ENCODE measurements around the gene BICD1.

BICD1 gene

DNA sequence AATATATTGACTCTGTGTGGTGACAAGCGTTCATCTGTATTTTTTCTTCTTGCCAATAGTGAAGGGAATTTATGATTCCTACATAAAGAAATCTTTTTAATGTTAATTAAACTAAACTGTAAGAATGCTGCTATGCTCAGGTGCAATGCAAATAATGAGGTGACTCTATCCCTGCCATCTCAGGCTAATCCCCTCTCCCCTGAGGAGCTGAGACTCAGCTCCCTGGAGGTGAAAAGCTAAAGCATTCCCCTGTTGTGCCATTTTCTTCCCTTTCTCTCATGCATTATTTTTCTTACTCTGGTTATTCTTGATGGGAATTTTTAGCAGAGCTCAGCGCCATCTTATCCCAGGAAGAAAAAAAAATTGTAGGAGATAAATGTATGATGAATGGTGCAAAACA lies 178.8 kb downstream of the BICD1 start:
- H3K4me3 ChIP-seq (ENCODE audit: low read depth, low read length): no peak overlapping the region
- DNase-seq (ENCODE audit: low read depth): no peak
- no peak for TF ChIP-seq CTCF (conservative IDR thresholded peaks at IDR 0.05; ENCODE audit: low read depth, low read length)

GRCh38 chr12:32290411-32290810 lies 183.8 kb downstream of the BICD1 start:
- DNase-seq (ENCODE audit: low read depth): peak; percentile 51
- no peak for TF ChIP-seq CTCF (conservative IDR thresholded peaks at IDR 0.05; ENCODE audit: low read depth, low read length)
- H3K4me3 ChIP-seq (ENCODE audit: low read depth, low read length): no peak overlapping the region

GRCh38 chr12:32292151-32292550 lies 185.5 kb downstream of the BICD1 start:
- DNase-seq (ENCODE audit: low read depth): no peak
- TF ChIP-seq CTCF (conservative IDR thresholded peaks at IDR 0.05; ENCODE audit: low read depth, low read length): no peak
- no peak overlapping the region for H3K4me3 ChIP-seq (ENCODE audit: low read depth, low read length)

GRCh38 chr12:32293808-32294419 lies 187.3 kb downstream of the BICD1 start:
- no peak overlapping the region for H3K4me3 ChIP-seq (ENCODE audit: low read depth, low read length)
- no peak for DNase-seq (ENCODE audit: low read depth)
- TF ChIP-seq CTCF (conservative IDR thresholded peaks at IDR 0.05; ENCODE audit: low read depth, low read length): no peak

GRCh38 chr12:32296567-32296966 lies 189.9 kb downstream of the BICD1 start:
- DNase-seq (ENCODE audit: low read depth): peak; percentile 25
- no peak overlapping the region for H3K4me3 ChIP-seq (ENCODE audit: low read depth, low read length)
- TF ChIP-seq CTCF (conservative IDR thresholded peaks at IDR 0.05; ENCODE audit: low read depth, low read length): no peak

DNA sequence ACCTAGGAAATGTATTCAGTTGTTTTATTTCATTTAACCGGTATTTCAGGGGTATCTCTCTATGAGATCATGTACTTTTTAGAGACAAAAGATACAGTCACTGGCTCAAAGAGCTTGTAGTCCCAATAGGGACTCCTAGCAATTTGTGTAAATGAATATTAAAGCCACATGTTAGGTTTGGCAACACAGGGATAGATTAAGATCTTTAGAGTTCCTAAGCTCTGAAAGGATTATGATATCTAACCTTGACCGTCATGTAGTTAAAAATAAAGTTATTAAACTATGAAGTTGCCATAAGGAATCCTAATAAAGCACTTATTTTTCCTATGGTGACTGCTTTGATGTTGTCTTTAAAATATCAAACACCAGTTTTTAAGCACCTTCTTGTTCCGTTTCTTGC lies 192.3 kb downstream of the BICD1 start:
- H3K4me3 ChIP-seq (ENCODE audit: low read depth, low read length): no peak overlapping the region
- DNase-seq (ENCODE audit: low read depth): no peak
- TF ChIP-seq CTCF (conservative IDR thresholded peaks at IDR 0.05; ENCODE audit: low read depth, low read length): no peak

DNA sequence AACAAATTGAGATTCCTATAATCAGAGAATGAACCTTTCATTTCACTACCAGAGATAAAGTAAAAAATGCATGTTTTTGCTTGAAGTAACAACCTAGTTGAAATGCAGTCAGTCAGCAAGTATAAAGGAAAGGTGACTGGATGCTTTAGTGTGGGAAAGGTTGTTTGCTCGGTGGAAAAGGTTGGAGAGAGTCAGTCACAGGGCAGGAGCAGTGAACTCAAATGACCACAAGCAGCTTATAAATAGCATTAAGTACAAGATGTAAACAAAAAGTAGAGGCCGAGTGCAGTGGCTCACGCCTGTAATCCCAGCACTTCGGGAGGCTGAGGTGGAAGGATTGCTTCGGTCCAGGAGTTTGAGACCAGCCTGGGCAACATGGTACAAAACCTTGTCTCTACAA lies 194.6 kb downstream of the BICD1 start:
- TF ChIP-seq CTCF (conservative IDR thresholded peaks at IDR 0.05; ENCODE audit: low read depth, low read length): no peak
- peak; percentile 74 for DNase-seq (ENCODE audit: low read depth)
- H3K4me3 ChIP-seq (ENCODE audit: low read depth, low read length): no peak overlapping the region

All from choroid plexus epithelial cell (primary cell).